Mesothelial cell of epicardium (in vitro differentiated cells): ENCODE data around the gene PALLD. TPM values are rescaled to one million over a fixed set of nuclear protein-coding genes. Genes with fewer than 3 reads are reported as not detected.
A peak's percentile ranks its signal among the peaks of the same experiment; 100 is the strongest.

Source experiments
- DNase-seq, 2 experiments: peaks; one replicate each; pipeline ENCODE4 v3.0.0; 2021; ENCODE audit warnings: low spot score in 2 of 2; ENCODE audit not compliant: unreplicated experiment in 2 of 2
- H3K27ac Mint-ChIP-seq: 2 replicates; pipeline ENCODE4 v1.8.0; 2021; ENCODE audit warnings: mixed read lengths
- H3K27me3 Mint-ChIP-seq: 2 replicates; pipeline ENCODE4 v1.8.0; 2021; ENCODE audit warnings: low read depth, mixed read lengths
- H3K36me3 Mint-ChIP-seq: 2 replicates; pipeline ENCODE4 v1.8.0; 2021; ENCODE audit warnings: mixed read lengths
- H3K4me1 Mint-ChIP-seq: 2 replicates; pipeline ENCODE4 v1.8.0; 2021; ENCODE audit warnings: mixed read lengths
- H3K4me3 Mint-ChIP-seq: 2 replicates; pipeline ENCODE4 v1.8.0; 2021; ENCODE audit warnings: mild to moderate bottlenecking, moderate library complexity, mixed read lengths
- H3K9me3 Mint-ChIP-seq: 2 replicates; pipeline ENCODE4 v1.8.0; 2021; ENCODE audit warnings: mixed read lengths
- total RNA-seq: library from RNA; stranded (reverse); gene quantifications from 3 replicates; pipeline ENCODE4 v1.2.1, GENCODE V29; 2021
- TF ChIP-seq, protein P1 (sequence below): fragments of 200-600 bp; sonication (generic); IDR thresholded peaks from one replicate; pipeline ENCODE4 v1.5.0; 2021; ENCODE audit warnings: antibody characterized with exemption; ENCODE audit not compliant: unreplicated experiment

The PALLD gene
- total RNA-seq, 1 donor from 2014 or later = 158 TPM

DNA sequence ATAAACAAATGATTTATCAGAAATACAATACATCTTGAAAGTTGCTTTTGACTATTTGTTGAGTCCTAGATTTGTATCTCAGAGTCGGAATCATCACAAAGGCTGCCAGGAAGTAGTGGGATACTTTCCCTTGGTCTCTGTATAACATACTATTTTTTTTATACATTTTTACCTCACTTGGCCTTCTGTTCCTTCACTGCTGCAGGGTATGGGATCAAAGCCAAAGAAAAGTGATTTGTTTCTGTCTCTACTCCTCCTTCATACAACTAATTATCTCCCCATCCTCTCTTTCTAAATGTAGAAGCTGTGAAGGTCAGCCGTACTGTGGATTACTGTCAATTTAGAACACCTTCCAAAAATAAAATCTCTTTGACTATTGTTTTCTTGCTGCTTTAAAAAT lies 24.9 kb downstream of the PALLD start:
- H3K4me1 Mint-ChIP-seq = peaks cover 25% of the 10 kb centered on the region
- H3K9me3 Mint-ChIP-seq = no peaks in the 10 kb centered on the region
- no peak overlapping the region for H3K4me3 Mint-ChIP-seq
- DNase-seq = no peak
- no peaks in the 10 kb centered on the region for H3K27me3 Mint-ChIP-seq
- peak overlapping the region; percentile 32 for H3K27ac Mint-ChIP-seq
- no peaks in the 10 kb centered on the region for H3K36me3 Mint-ChIP-seq
- TF ChIP-seq, protein P1, sequence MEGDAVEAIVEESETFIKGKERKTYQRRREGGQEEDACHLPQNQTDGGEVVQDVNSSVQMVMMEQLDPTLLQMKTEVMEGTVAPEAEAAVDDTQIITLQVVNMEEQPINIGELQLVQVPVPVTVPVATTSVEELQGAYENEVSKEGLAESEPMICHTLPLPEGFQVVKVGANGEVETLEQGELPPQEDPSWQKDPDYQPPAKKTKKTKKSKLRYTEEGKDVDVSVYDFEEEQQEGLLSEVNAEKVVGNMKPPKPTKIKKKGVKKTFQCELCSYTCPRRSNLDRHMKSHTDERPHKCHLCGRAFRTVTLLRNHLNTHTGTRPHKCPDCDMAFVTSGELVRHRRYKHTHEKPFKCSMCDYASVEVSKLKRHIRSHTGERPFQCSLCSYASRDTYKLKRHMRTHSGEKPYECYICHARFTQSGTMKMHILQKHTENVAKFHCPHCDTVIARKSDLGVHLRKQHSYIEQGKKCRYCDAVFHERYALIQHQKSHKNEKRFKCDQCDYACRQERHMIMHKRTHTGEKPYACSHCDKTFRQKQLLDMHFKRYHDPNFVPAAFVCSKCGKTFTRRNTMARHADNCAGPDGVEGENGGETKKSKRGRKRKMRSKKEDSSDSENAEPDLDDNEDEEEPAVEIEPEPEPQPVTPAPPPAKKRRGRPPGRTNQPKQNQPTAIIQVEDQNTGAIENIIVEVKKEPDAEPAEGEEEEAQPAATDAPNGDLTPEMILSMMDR = no peak

- Mint-ChIP-seq H3K9me3 (no peaks in the 10 kb centered on the region), H3K27ac (peak overlapping the region; percentile 1), H3K27me3 (no peaks in the 10 kb centered on the region), H3K4me3 (no peak overlapping the region), H3K36me3 (no peaks in the 10 kb centered on the region), H3K4me1 (peaks cover 25% of the 10 kb centered on the region)
- no peak for DNase-seq
- TF ChIP-seq, protein P1 = no peak
Observed at GRCh38 chr4:168522356-168522755, 25.5 kb downstream of the PALLD start.

DNA sequence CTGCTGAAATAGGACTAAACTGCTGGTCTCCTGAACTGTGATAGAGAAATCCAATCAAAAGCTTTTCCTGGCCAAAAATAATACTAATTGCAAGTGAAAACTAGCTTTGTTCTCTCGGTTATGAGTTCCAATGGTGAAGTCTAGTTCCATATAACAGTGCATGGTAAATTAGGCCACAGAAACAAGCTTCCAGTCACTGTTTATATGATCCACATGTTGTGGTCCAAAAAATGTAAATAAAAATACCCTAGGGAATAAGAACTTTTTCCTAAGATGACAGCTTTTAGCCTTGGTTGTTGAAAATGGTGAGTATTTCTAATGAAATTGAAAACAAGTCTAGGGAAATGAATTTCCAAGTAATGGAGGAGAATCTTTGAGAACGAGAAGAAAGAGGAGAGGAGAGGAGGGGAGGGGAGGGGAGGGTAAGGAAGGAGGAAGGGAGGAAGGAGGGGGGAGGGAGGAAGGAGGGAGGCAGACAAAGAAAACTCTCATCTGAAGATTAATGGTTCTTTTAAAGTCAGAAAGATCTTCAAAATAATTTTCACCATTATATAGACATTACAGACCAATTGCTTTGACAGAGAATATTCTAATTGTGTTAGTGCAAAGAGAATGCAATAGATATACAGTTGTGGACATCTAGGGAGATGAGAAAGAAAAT lies 26.1 kb downstream of the PALLD start:
- Mint-ChIP-seq H3K27ac (no peak overlapping the region), H3K4me3 (no peak overlapping the region), H3K36me3 (no peaks in the 10 kb centered on the region), H3K27me3 (no peaks in the 10 kb centered on the region), H3K4me1 (peaks cover 26% of the 10 kb centered on the region), H3K9me3 (no peaks in the 10 kb centered on the region)
- TF ChIP-seq, protein P1 = no peak
- no peak for DNase-seq

- H3K9me3 Mint-ChIP-seq = no peaks in the 10 kb centered on the region
- H3K4me1 Mint-ChIP-seq = peaks cover 33% of the 10 kb centered on the region
- no peaks in the 10 kb centered on the region for H3K36me3 Mint-ChIP-seq
- DNase-seq = no peak
- no peaks in the 10 kb centered on the region for H3K27me3 Mint-ChIP-seq
- TF ChIP-seq, protein P1 = no peak
- H3K27ac Mint-ChIP-seq = no peak overlapping the region
- H3K4me3 Mint-ChIP-seq = no peak overlapping the region
Observed at GRCh38 chr4:168524006-168524405, 27.2 kb downstream of the PALLD start.

DNA sequence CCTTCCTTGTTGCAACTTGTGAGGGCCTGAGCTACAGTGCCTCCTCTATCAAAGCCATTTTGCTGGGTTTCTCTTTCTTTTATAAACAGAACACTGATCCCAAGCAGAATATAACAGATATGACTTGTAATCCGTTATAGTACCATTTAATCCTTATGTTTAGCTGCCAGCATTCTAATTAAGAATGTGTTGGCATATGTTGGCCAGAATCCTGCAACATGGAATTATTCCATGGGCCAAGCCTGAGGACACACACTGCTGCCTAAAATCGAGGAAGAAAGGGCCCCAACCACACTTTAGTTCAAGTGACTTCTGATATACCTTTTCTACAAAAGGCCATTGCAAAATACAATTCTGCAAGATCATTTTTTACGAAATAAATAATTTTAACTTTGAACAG lies 28.0 kb downstream of the PALLD start:
- TF ChIP-seq, protein P1 = no peak
- Mint-ChIP-seq H3K9me3 (no peaks in the 10 kb centered on the region), H3K36me3 (no peaks in the 10 kb centered on the region), H3K27me3 (no peaks in the 10 kb centered on the region), H3K4me1 (peaks cover 33% of the 10 kb centered on the region), H3K27ac (no peak overlapping the region), H3K4me3 (no peak overlapping the region)
- DNase-seq = no peak

GRCh38 chr4:168527560-168527959 lies 30.7 kb downstream of the PALLD start:
- Mint-ChIP-seq H3K4me1 (peaks cover 14% of the 10 kb centered on the region), H3K27me3 (no peaks in the 10 kb centered on the region), H3K36me3 (no peaks in the 10 kb centered on the region), H3K9me3 (no peaks in the 10 kb centered on the region), H3K4me3 (no peak overlapping the region), H3K27ac (no peak overlapping the region)
- TF ChIP-seq, protein P1 = no peak
- DNase-seq = no peak
